Measurements from ENCODE around the gene DRD3. TPM values are rescaled to one million over a fixed set of nuclear protein-coding genes. Genes with fewer than 3 reads are reported as not detected.

The DRD3 gene
- total and polyA plus RNA-seq, 2 of the 8 experiments (the other 6 are each of a cell fraction or from before 2014, with no cell fraction given): 0.32 to 1.3 TPM

- no peak overlapping the region for H2BK5ac ChIP-seq (ENCODE audit: low read depth, low read length)
- ChIA-PET CTCF (ENCODE audit: partially characterized antibody) (no interaction called here), POLR2A (ENCODE audit: partially characterized antibody) (no interaction called here)
- H3K79me2 ChIP-seq (ENCODE audit: control insufficient read depth in 1 of 2, insufficient read depth in 2 of 2, low read length in 2 of 2): no peaks in the 10 kb centered on the region
- no peak overlapping the region for H4K5ac ChIP-seq (ENCODE audit: insufficient read length, low read depth, low read length)
- no peak overlapping the region for H2BK120ac ChIP-seq (replicated peaks; ENCODE audit: low read depth, low read length)
- peaks cover 0 to 5% of the 10 kb centered on the region in 2 experiments for H4K20me1 ChIP-seq (replicated peaks in 1 of 2; ENCODE audit: control insufficient read depth in 1 of 2, insufficient read depth in 2 of 2, low read length in 2 of 2)
- no peak overlapping the region for H3K4me3 ChIP-seq (ENCODE audit: extremely low read depth in 1 of 4, insufficient read depth in 2 of 4, low read depth in 3 of 4, low read length in 4 of 4)
- no peak overlapping the region for H4K91ac ChIP-seq (replicated peaks; ENCODE audit: insufficient read length, low read length)
- H3K4ac ChIP-seq (replicated peaks; ENCODE audit: insufficient read length, low read depth, low read length): no peak overlapping the region
- H3K4me1 ChIP-seq (replicated peaks in 1 of 4; ENCODE audit: control insufficient read depth in 3 of 4, insufficient read depth in 4 of 4, low read length in 3 of 4): no peaks in the 10 kb centered on the region
- H2AFZ ChIP-seq (ENCODE audit: low read length): no peak overlapping the region
- no peak overlapping the region for H2BK20ac ChIP-seq (ENCODE audit: low read length)
- H3K9me3 ChIP-seq (ENCODE audit: insufficient read depth in 2 of 2, low read depth in 1 of 2, low read length in 1 of 2): no peaks in the 10 kb centered on the region
- H3K4me2 ChIP-seq (ENCODE audit: insufficient read depth in 1 of 2, low read depth in 2 of 2, low read length in 2 of 2): no peak overlapping the region
- no peaks in the 10 kb centered on the region for H3K27me3 ChIP-seq (replicated peaks in 1 of 4; ENCODE audit: control insufficient read depth in 3 of 4, extremely low read depth in 1 of 4, insufficient read depth in 3 of 4, low read length in 3 of 4)
- FAIRE-seq (no peak), DNase-seq (ENCODE audit: low read depth in 1 of 2, low spot score in 2 of 2) (no peak)
- peaks cover 11 to 89% (median 61%) of the 10 kb centered on the region in 4 experiments for H3K36me3 ChIP-seq (ENCODE audit: control insufficient read depth in 2 of 4, insufficient read depth in 4 of 4, low read length in 3 of 4)
- no peak overlapping the region for H2BK12ac ChIP-seq (ENCODE audit: low read depth, low read length)
- no peak overlapping the region for H3K23ac ChIP-seq (ENCODE audit: insufficient read length)
- H3K9ac ChIP-seq (replicated peaks in 1 of 4; ENCODE audit: extremely low read depth in 1 of 4, low read depth in 3 of 4, low read length in 3 of 4): no peak overlapping the region
- H4K8ac ChIP-seq (ENCODE audit: extremely low read depth, insufficient read depth, low read length): no peak overlapping the region
- TF ChIP-seq KDM5A (IDR thresholded peaks at IDR 0.05; ENCODE audit: low read length) (no peak), ZNF274 (IDR thresholded peaks at IDR 0.05; ENCODE audit: borderline replicate concordance, extremely low read depth, low read length) (no peak), SIX5 (IDR thresholded peaks at IDR 0.05; ENCODE audit: low read depth, low read length) (no peak)
- no peak overlapping the region for H3K27ac ChIP-seq (ENCODE audit: low read depth, low read length)
- H2BK15ac ChIP-seq (ENCODE audit: low read length): no peak overlapping the region
- no peak overlapping the region for H3K14ac ChIP-seq (ENCODE audit: insufficient read length)
- H2AK5ac ChIP-seq (ENCODE audit: low read depth, low read length): no peak overlapping the region
- H3K79me1 ChIP-seq (ENCODE audit: low read depth, low read length): no peaks in the 10 kb centered on the region
- no peak overlapping the region for H3K18ac ChIP-seq (ENCODE audit: extremely low read depth, low read length)
- no peak overlapping the region for H3K56ac ChIP-seq (replicated peaks; ENCODE audit: insufficient read length, low read depth, low read length)
- H3K23me2 ChIP-seq (ENCODE audit: low read depth, low read length): no peaks in the 10 kb centered on the region
Observed at GRCh38 chr3:114078126-114078525, 100.7 kb downstream of the DRD3 start.

Other genes starting within 250 kb of the DRD3 start
- 14.1 and 15.7 TPM in 2 replicates for gene ZDHHC23, start 231.0 kb downstream of the DRD3 start, total RNA-seq (2021; fragmentation: NEBNext Ultra II Directional; extraction: Animal tissue kit (Norgen Biotek cat#: 25700))
- gene ZDHHC23, start 231.0 kb downstream of the DRD3 start, polyA plus RNA-seq (2011; rRNA removed): 5.2 and 6.2 TPM in 2 replicates
- gene CCDC191, start 122.5 kb downstream of the DRD3 start, total RNA-seq (2021; fragmentation: NEBNext Ultra II Directional; extraction: Animal tissue kit (Norgen Biotek cat#: 25700)): 0.65 and 1.3 TPM in 2 replicates
- gene CCDC191, start 122.5 kb downstream of the DRD3 start, polyA plus RNA-seq (2011; rRNA removed): 0.42 and 0.65 TPM in 2 replicates
- gene QTRT2, start 122.3 kb downstream of the DRD3 start, total RNA-seq (2021; fragmentation: NEBNext Ultra II Directional; extraction: Animal tissue kit (Norgen Biotek cat#: 25700)): 52.5 and 54.5 TPM in 2 replicates
- gene QTRT2, start 122.3 kb downstream of the DRD3 start, polyA plus RNA-seq (2011; rRNA removed): 9.7 and 13.3 TPM in 2 replicates
- not detected in 2 replicates for gene ZNF80, start 58.5 kb upstream of the DRD3 start, total RNA-seq (2021; fragmentation: NEBNext Ultra II Directional; extraction: Animal tissue kit (Norgen Biotek cat#: 25700))
- not detected in 2 replicates for gene ZNF80, start 58.5 kb upstream of the DRD3 start, polyA plus RNA-seq (2011; rRNA removed)
- gene TIGIT, start 115.0 kb upstream of the DRD3 start, total RNA-seq (2021; fragmentation: NEBNext Ultra II Directional; extraction: Animal tissue kit (Norgen Biotek cat#: 25700)): not detected in 2 replicates
- 0.02 and 0.17 TPM in 2 replicates for gene TIGIT, start 115.0 kb upstream of the DRD3 start, polyA plus RNA-seq (2011; rRNA removed)